HTR-8/SVneo (cell line): ENCODE results near the gene OPCML.
A peak's percentile ranks its signal among the peaks of the same experiment; 100 is the strongest.

ENCODE experiments used
- DNase-seq: peaks from one replicate; pipeline ENCODE4 v3.0.0; 2011; ENCODE audit warnings: low spot score, mixed read lengths; ENCODE audit not compliant: insufficient read length
- FAIRE-seq: peaks from 2 replicates; lab custom pipeline; 2011; peaks lifted over from hg19 to GRCh38; lab: Jason Lieb, UNC

The OPCML gene

GRCh38 chr11:132941024-132941646 lies 591.2 kb downstream of the OPCML start:
- FAIRE-seq, result no peak

DNA sequence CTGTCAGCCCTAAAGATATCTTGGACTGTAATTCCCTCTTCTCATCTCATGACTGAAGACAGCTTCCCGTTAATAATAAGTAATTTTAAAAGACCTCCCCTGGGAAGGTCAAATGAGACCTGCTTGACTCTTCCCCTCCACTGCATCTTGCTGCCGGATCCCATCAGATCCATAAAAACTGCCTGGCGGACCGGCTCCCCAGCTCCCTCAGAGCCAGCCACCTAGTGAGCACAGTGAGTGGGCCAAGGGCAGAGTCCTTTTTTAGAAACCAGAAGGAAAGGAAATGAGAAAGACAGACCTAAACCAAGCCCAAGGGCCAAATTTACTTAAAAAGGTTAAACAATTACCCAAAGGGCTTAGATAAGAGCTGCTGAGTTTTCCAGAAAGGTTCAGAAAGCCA lies 595.3 kb downstream of the OPCML start:
- FAIRE-seq (no peak), DNase-seq (no peak)

More at GRCh38 chr11:132941024-132941646, 591.2 kb downstream of the OPCML start:
- peak; percentile 27 for DNase-seq

DNA sequence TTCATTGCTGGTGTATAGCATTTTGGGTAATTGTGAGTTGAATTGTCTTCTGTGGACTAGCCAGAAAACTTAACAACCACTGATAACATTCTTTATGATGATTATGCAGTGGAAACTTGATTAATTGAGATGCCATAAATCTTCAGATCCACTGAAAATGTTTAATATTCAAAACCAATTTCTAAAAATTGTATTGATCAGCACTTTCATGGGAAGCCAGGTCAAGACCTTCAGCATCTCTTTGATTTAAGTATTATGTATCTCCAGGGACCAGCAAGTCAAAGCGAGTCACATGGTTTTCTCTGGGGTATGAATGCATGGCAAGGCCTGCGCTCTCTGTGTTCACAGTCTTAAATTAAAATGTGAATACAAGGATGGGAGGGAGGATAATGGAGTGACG lies 596.9 kb downstream of the OPCML start:
- DNase-seq, result no peak
- FAIRE-seq, result no peak

GRCh38 chr11:132933703-132934102 lies 598.6 kb downstream of the OPCML start:
- DNase-seq (no peak), FAIRE-seq (no peak)

DNA sequence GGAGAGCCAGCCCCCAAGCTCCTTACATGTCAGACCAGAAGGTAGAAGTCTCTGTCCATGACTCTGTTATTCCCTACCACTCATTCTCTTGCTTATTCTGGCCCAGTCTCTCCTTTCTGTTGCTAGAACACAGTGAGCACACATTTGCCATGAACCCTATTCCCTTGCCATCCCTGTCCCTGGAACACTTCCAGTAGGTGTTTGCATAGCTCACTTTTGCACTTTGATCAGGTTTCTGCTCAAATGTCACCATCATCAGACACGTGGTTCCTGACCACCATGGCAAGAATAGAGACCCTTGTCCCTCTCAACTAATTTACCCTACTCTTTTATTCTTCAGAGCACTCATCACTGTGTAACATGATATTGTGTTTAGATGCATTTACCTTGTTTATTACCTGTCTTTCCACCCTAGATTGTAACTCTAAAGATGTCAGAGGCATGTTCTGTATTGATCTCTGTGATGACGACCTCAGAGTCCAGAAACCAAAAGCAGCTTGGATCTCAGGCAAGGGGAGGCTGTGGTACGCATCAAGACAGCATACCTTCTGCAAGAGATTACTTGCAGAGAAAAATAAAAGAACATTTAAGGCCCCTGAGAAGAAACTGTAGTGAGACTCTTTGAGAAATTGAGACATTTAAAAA lies 606.4 kb downstream of the OPCML start:
- no peak for DNase-seq

GRCh38 chr11:132921597-132921996 lies 610.7 kb downstream of the OPCML start:
- FAIRE-seq, result no peak
- DNase-seq, result no peak

More for the DNA sequence above, 606.4 kb downstream of the OPCML start:
- no peak for FAIRE-seq

GRCh38 chr11:132920451-132921096 lies 611.7 kb downstream of the OPCML start:
- no peak for FAIRE-seq
- DNase-seq, result no peak

GRCh38 chr11:132914600-132914999 lies 617.7 kb downstream of the OPCML start:
- no peak for FAIRE-seq
- no peak for DNase-seq

- FAIRE-seq, result no peak
- DNase-seq, result no peak
These were observed 618.4 kb downstream of the OPCML start for GRCh38 chr11:132913886-132914285.

GRCh38 chr11:132913295-132913694 lies 619.0 kb downstream of the OPCML start:
- FAIRE-seq (no peak), DNase-seq (no peak)

GRCh38 chr11:132911186-132911585 lies 621.1 kb downstream of the OPCML start:
- FAIRE-seq (peak; percentile 20), DNase-seq (peak; percentile 53)

DNA sequence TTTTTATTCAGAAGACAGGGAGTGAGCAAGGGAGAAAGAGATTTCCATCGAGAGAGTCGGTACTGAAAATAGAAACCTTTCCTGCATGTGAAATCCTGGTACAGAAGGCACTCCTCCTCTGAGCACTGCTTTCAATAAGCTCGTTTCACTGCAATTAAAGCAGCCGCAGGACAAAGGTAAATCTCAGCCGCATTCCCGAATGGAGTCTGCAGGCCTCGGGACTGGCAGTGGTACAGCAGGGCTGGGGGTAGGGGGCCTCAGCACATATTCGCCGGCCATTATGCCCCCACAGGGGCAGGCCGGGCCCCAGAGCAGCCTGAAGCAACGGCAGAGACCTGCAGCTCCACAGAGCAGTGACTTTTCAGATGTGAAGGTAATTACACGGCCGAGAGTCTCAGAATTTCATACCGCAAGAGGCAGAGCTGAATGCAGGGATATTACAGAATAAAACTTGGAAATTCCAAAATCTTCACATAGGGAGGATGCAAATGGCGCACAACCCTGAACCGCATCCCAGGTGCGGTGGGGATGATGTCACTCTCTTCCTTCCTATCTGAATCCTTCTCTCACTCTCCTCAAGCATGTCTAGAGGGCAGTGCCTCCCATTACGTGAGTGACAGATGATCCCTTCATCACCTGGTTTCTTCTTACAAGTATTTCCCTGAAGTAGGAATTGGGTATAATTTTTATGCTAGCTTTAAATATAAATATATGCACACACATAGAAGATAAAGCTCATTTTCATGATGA lies 622.1 kb downstream of the OPCML start:
- no peak for DNase-seq

DNA sequence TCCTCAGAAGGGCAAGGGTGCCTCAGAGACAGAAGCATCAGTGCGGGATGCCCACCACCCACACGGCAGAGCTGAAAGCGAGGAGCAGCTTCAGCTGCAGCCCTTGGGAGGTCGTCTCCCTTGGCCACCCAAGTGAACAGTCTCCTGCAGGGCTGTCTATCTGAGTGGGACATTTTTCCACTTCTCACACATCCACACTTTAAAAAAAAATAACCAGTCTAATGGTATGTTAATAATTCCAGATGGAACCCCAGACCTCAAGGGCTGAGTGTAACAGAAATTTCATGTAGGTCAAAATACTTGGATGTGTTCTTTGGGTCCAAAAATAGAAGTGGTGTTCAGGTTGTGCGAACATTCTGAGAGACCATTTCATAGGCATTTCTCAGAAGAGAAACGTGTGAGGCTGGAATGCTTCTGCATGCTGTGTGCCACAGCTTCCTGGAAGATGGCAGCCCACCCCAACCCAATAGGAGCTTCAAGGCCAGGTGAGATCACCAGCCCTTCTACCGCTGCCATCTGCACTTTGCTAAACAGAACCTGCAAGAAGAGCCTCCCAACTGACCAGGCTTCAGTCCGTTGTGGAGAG lies 623.2 kb downstream of the OPCML start:
- FAIRE-seq, result no peak
- no peak for DNase-seq

More for the DNA sequence above, 622.1 kb downstream of the OPCML start:
- FAIRE-seq, result no peak

GRCh38 chr11:132908414-132908810 lies 623.9 kb downstream of the OPCML start:
- no peak for DNase-seq
- no peak for FAIRE-seq

GRCh38 chr11:132907651-132908413 lies 624.5 kb downstream of the OPCML start:
- DNase-seq (no peak), FAIRE-seq (no peak)

- FAIRE-seq, result no peak
- DNase-seq, result no peak
These were observed 627.7 kb downstream of the OPCML start for GRCh38 chr11:132904607-132905006.

GRCh38 chr11:132904091-132904490 lies 628.2 kb downstream of the OPCML start:
- FAIRE-seq, result no peak
- no peak for DNase-seq

DNA sequence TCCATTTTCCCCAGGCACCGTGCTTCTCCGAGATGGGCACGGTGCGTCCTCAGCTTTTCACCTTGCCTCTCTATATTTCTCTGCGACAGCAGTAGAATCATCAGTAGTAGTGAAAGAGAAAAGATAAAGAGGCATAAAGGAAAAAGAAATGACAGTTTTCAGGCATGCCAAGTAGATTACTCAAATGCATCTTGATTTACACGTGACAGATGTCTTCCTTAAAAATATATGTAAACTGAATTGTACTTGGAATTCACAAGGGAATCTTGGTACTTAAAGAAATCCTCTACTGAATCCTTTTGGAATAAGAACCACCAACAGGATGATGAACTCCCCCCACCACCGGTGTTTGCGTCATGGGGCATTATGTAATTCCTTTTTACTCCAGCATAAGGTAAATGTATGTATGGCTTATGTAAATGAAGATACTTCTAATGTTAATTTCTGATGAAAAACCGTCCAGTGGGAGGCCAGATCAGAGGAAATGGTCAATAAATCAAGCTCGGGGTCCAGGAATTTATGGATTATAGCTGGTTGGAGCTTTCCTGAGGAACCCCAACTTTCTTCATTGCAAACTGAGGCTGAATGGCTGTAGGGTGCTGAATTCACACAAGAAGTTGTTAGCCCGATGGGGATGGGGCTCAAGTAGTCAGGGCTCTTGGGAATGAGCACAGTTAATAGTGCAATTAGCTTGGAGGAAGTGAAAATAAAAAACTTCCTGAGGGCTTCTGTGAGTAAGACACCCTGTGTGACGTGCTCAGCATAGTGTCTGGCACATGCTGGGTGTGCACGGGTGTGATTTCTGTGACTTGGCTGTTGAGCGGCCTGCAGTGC lies 630.4 kb downstream of the OPCML start:
- FAIRE-seq (no peak), DNase-seq (no peak)

DNA sequence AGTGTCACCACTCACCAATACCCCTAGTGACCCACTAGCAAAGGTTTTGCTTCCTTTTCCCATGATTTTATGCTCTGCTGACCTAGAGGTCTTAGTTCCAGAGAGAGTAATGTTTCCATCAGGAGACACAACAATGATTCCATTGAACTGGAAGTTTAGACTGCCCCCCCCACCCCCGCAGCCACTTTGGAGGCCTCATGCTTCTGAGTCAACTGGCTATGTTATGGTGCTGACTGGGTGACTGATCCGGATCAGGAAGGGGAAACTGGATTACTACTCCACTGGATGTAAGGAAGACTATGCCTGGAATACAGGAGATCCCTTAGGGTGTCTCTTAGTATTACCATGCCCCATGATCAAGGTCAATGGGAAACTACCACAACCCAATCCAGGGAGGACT lies 633.6 kb downstream of the OPCML start:
- no peak for DNase-seq
- no peak for FAIRE-seq
